Mucosa of rectum (tissue), 2 donors: ENCODE measurements around the gene SDK1.

Experiments
- H3K27ac ChIP-seq, 2 donors: one replicate each; pipeline ENCODE4 v1.7.0; 2013; ENCODE audit warnings: inconsistent platforms in 2 of 2, low read depth in 2 of 2, low read length in 2 of 2
- H3K27me3 ChIP-seq, 2 donors: one replicate each; pipeline ENCODE4 v1.7.0; 2013; ENCODE audit warnings: low read length in 2 of 2; ENCODE audit not compliant: control insufficient read depth in 2 of 2, insufficient read depth in 2 of 2
- H3K36me3 ChIP-seq, 2 donors: one replicate each; pipeline ENCODE4 v1.7.0; 2013; ENCODE audit warnings: low read length in 2 of 2; ENCODE audit not compliant: control insufficient read depth in 2 of 2, insufficient read depth in 2 of 2
- H3K4me1 ChIP-seq, 2 donors: one replicate each; pipeline ENCODE4 v1.7.0; 2013; ENCODE audit warnings: low read length in 2 of 2, mild to moderate bottlenecking in 1 of 2; ENCODE audit not compliant: control insufficient read depth in 2 of 2, insufficient read depth in 2 of 2
- H3K4me3 ChIP-seq, 2 donors: one replicate each; pipeline ENCODE4 v1.7.0; 2013; ENCODE audit warnings: low read length in 2 of 2
- H3K9ac ChIP-seq, 2 donors: one replicate each; pipeline ENCODE4 v1.7.0; 2013; ENCODE audit warnings: low read length in 2 of 2, low read depth in 1 of 2, mild to moderate bottlenecking in 1 of 2
- H3K9me3 ChIP-seq, 2 donors: one replicate each; pipeline ENCODE4 v1.7.0; 2013; ENCODE audit warnings: low read length in 2 of 2; ENCODE audit not compliant: control insufficient read depth in 2 of 2
- donor health status: healthy.
- donor health status: Normal muscosa, but diverticular disease.

The SDK1 gene

DNA sequence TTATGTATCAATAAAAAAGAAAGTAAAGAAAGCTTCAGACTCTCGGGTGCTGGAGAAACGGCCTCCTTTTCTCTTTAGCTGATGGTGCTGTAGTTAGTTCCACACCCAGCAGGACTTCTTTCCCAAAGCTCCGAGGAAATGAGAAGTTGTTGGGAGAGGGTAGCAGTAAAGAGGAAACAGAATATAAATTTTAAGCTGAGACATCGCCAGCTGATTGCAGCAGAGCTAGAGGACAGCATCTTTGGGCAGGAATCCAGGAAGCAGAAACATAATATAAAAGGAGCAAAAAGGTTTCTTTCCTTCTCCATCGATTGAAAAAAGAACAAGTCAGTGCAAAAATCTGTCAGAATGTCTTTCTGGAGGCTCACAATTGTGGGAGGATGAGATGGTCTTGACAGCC lies 764.1 kb downstream of the SDK1 start:
- Histone ChIP-seq H3K27me3 (no peaks in the 10 kb centered on the region), H3K4me1 (no peaks in the 10 kb centered on the region), H3K9ac (no peak overlapping the region), H3K4me3 (no peak overlapping the region), H3K9me3 (no peaks in the 10 kb centered on the region), H3K36me3 (no peaks in the 10 kb centered on the region), H3K27ac (no peak overlapping the region)

DNA sequence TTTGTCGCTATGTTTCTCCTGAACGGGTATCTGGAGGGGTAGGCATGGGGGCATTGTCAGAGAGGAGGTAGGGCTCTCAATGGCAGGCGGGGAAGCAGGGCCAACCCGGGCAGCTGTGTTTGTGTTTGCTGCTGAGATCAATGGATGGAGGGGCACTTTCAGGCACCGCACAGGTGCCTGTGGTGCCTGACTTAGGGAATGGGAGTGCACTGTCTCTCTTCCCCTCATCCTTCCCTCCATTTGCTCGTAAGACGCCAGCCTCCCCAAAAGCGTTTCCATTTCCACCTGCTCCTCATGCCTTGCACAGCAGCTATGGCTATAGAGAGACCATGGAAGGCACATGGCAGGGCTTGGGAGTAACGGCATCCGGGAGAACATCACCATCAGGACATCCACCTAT lies 765.2 kb downstream of the SDK1 start:
- no peak overlapping the region for H3K9ac ChIP-seq
- H3K4me1 ChIP-seq = no peaks in the 10 kb centered on the region
- H3K36me3 ChIP-seq = no peaks in the 10 kb centered on the region
- no peaks in the 10 kb centered on the region for H3K9me3 ChIP-seq
- H3K27ac ChIP-seq = no peak overlapping the region
- H3K4me3 ChIP-seq = no peak overlapping the region
- no peaks in the 10 kb centered on the region for H3K27me3 ChIP-seq

DNA sequence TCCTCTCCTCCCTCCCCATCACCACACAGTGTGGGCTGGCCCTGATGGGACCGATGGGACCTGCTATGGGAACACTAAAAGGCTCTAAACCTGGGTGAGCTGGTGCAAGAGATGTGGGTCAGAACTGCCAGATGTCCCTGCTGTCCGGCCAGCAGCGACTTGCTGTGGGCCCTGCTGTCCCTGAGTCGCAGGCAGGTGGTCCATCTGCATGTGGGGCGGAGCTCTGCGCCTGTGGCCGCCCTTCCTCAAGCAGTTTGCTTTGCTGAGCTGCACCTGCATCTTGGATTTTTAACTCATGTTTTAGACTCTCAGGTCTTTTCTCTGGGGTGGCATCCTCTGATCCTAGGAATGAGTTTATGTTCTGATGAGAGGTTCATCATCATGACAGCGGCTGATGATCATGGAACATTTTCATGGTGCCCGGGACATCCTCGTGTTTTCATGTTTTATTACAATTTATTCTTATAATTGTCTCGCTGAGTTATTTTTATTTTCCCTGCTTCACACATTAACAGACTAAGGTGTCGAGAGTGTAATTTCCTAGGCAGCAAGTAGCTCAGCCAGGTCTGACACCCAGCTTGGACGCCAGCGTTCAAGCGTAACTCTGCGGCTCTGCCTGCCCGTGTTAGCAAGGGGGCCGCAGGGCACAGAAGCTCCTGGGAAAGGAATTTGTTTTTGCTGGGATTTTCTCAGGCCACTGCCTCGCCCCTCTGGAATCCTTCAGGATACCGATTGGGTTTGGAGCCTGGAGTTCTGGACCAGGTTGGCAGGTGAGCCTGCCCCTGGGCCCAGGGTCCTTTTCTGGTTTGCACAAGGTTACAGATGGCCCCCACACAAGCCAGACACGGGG lies 765.8 kb downstream of the SDK1 start:
- no peak overlapping the region for H3K4me3 ChIP-seq
- no peaks in the 10 kb centered on the region for H3K36me3 ChIP-seq
- H3K9me3 ChIP-seq = no peaks in the 10 kb centered on the region
- H3K27me3 ChIP-seq = no peaks in the 10 kb centered on the region
- no peaks in the 10 kb centered on the region for H3K4me1 ChIP-seq
- no peak overlapping the region for H3K9ac ChIP-seq
- H3K27ac ChIP-seq = no peak overlapping the region

DNA sequence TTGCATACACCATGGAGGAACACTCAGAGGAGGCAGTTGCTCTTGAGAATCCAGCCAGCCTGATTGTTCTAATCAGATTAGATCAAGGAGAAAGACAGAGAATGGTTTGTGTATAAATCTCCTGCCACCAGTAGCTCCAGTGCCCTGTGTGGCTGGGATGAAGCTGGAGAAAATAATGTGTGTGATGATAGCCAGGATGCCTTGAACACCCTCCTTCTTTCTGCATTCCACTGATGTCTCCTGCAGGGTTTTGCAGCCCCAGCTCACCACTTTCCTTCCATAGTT lies 766.4 kb downstream of the SDK1 start:
- Histone ChIP-seq H3K27ac (no peak overlapping the region), H3K27me3 (no peaks in the 10 kb centered on the region), H3K4me1 (no peaks in the 10 kb centered on the region), H3K4me3 (no peak overlapping the region), H3K9me3 (no peaks in the 10 kb centered on the region), H3K36me3 (no peaks in the 10 kb centered on the region), H3K9ac (no peak overlapping the region)

DNA sequence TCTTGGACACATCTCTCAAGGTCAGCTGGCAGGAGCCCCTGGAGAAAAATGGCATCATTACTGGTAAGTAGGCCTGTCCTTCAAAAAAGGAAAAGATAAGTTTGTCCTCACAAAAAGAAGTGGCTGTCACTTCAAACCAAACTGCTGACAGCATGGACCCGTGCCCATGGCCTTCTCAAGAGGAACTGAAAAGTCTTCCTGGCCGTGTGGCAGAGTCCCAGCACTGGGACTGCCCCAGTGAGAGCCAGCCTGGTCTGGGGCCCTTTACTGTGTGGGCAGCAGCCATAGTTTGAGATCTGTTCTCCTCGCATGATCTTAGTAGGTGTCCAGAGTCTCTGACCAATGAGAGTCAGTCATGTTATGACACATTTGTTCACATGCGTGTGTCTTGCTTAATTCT lies 766.8 kb downstream of the SDK1 start:
- Histone ChIP-seq H3K27ac (no peak overlapping the region), H3K27me3 (no peaks in the 10 kb centered on the region), H3K36me3 (no peaks in the 10 kb centered on the region), H3K9ac (no peak overlapping the region), H3K4me3 (no peak overlapping the region), H3K4me1 (no peaks in the 10 kb centered on the region), H3K9me3 (no peaks in the 10 kb centered on the region)

DNA sequence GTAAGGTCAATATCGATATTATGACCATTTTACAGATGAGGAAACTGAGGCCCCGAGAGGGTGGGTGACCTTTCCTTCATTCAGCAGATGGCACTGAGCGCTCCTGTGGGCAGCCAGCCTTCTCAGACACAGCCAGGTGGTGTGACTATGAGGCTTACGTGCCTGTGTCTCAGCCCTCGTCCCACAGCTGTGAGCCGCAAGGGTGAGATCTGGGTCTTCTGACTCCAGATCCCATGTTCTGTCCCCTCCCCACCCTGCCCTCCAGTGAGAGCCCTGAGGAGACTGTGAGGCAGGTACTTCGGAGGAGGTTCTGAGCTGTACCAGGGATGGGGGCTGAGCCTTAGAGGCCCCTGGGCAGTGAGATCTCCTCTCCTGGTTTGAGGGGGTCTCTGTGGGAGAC lies 767.2 kb downstream of the SDK1 start:
- no peaks in the 10 kb centered on the region for H3K9me3 ChIP-seq
- H3K4me1 ChIP-seq = no peaks in the 10 kb centered on the region
- H3K4me3 ChIP-seq = no peak overlapping the region
- no peaks in the 10 kb centered on the region for H3K36me3 ChIP-seq
- H3K27me3 ChIP-seq = no peaks in the 10 kb centered on the region
- no peak overlapping the region for H3K9ac ChIP-seq
- no peak overlapping the region for H3K27ac ChIP-seq

DNA sequence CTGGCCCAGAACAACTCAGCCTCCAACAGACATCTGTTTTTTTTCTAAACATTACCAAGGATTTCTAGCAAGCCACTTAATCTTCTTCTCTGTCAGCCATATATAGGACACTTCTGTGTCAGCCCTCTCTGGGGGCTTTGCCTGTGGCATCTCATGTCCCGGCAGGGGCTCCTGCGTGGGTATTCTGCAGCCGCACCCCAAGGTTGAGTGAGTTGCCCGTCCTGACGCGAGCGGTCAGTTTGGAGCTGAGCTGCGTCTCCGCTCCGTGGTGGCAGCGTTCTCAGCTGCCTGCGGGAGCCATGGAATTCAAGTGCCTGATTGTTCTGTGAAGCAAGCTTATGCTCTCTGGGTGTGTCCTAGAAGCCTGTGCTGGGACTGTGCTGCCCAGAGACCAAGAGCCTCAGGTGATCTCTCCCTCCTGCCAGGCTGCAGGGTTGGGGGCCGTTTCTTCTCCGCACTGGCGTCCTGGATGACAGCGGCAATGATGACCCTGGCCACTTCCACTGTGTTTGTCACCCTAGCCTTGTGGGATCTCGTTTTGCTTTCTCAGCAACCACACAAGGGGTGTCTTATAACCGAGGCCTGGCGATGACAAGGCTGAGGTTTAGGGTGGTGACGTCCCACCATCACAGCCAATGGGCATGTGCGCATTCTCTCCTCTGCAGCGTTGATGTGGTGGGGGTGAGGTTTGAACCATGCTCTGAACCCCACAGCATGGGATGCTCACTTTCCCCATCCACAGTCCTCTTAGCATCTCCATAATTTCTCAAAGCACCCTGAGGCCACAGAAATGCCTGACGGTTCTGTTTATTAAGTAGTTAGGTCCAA lies 768.4 kb downstream of the SDK1 start:
- H3K4me1 ChIP-seq = no peaks in the 10 kb centered on the region
- H3K9ac ChIP-seq = no peak overlapping the region
- H3K9me3 ChIP-seq = no peaks in the 10 kb centered on the region
- no peak overlapping the region for H3K27ac ChIP-seq
- no peak overlapping the region for H3K4me3 ChIP-seq
- no peaks in the 10 kb centered on the region for H3K27me3 ChIP-seq
- no peaks in the 10 kb centered on the region for H3K36me3 ChIP-seq

DNA sequence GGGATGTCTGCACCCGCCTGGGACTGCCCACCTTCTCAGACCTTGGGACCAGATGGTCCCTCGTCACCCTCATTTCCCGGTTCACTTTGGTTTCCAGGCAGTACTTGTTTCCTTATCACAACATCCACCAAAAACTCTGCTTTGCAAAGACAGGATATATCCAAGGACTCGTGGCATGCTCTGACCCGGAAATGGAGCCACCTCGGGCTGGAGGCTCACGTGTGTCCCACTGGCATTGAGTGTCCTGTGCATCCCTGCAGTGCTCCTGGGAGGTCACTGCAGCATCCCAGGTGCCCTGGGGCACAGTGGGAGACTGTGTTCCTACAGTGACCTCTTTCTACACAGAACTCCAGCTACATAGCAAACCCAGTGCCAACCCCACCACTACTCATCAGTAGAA lies 769.2 kb downstream of the SDK1 start:
- H3K27me3 ChIP-seq = no peaks in the 10 kb centered on the region
- no peaks in the 10 kb centered on the region for H3K9me3 ChIP-seq
- H3K4me3 ChIP-seq = no peak overlapping the region
- no peaks in the 10 kb centered on the region for H3K36me3 ChIP-seq
- H3K9ac ChIP-seq = no peak overlapping the region
- no peak overlapping the region for H3K27ac ChIP-seq
- no peaks in the 10 kb centered on the region for H3K4me1 ChIP-seq

DNA sequence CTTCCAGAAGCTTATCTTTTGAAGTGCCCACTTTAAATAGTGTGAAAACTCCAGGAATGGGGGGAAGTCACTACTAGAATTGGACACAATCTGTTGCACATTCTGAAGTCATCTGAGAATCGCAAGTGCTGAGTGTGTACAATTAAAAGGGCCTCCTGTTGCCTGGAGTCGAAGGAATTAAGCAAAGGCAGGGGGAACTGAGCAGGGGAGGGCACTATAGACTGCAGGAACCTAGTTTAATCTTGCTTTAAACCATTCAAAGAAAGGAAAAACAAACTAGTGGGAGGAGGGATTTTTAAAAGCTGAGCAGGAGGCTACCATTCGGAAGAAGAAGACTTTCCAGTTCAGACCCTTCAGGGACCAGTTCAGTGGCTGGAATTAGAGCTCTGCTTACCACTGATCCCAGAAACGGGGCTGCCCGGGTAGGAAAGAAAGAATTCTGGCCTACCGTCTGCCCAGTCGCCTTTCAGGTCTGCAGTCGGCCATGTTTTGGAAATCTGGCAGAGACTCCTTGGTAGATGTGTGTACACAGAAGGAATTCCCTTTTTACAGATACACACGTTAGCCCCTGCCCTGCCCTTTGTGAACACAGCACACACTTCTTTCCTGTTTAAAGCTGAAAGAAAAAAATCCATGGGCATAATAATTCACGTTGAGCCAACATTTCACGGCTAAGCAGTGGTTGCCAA lies 770.5 kb downstream of the SDK1 start:
- Histone ChIP-seq H3K9me3 (no peaks in the 10 kb centered on the region), H3K27me3 (no peaks in the 10 kb centered on the region), H3K9ac (no peak overlapping the region), H3K27ac (no peak overlapping the region), H3K36me3 (no peaks in the 10 kb centered on the region), H3K4me3 (no peak overlapping the region), H3K4me1 (no peaks in the 10 kb centered on the region)
